HG03442 (cell line): Measurements from ENCODE around the gene ADAP1.
"Not testable (repeated sequence)": the region's sequence is repeated elsewhere in the genome, so short reads cannot be mapped to it uniquely, and the experiment has no call there.

Source experiments
- ATAC-seq: cut with Tn5 transposase; IDR thresholded peaks from one replicate; pipeline ENCODE4 v1.9.1; 2021; ENCODE audit warnings: mild to moderate bottlenecking, moderate library complexity; ENCODE audit not compliant: unreplicated experiment

ADAP1 gene

DNA sequence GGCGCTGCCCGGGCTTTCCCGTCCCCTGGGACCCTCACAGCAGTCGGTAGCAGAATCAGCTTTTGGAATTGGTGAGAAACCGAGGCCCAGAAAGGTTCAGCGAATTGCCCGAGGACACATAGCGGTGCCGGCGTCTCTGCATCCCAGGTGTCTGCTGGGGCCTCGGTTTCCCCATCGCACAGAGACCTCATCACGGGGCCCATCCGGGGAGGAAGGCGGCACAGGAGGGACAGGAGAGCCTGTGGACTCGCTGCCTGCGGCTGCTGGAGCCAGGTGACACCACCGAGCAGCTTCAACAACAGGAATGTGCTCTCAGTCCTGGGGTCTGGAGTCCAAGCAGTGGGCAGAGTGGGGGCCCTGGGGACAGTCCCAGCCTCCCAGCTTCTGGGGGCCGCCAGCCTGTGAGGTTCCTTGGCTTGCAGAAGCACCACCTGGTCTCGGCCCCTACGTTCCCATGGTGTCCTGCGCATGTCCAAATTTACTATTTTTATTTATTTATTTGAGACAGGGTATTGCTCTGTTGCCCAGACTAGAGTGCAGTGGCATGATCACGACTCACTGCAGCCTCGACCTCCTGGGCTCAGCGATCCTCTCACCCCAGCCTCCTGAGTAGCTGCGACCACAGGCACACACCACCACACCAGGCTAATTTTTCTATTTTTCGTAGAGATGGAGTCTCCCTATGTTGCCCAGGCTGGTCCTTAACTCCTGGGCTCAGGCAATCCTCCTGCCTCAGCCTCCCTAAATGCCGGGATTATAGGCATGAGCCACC is 21.4 kb upstream of the ADAP1 start:
- no peak for ATAC-seq

DNA sequence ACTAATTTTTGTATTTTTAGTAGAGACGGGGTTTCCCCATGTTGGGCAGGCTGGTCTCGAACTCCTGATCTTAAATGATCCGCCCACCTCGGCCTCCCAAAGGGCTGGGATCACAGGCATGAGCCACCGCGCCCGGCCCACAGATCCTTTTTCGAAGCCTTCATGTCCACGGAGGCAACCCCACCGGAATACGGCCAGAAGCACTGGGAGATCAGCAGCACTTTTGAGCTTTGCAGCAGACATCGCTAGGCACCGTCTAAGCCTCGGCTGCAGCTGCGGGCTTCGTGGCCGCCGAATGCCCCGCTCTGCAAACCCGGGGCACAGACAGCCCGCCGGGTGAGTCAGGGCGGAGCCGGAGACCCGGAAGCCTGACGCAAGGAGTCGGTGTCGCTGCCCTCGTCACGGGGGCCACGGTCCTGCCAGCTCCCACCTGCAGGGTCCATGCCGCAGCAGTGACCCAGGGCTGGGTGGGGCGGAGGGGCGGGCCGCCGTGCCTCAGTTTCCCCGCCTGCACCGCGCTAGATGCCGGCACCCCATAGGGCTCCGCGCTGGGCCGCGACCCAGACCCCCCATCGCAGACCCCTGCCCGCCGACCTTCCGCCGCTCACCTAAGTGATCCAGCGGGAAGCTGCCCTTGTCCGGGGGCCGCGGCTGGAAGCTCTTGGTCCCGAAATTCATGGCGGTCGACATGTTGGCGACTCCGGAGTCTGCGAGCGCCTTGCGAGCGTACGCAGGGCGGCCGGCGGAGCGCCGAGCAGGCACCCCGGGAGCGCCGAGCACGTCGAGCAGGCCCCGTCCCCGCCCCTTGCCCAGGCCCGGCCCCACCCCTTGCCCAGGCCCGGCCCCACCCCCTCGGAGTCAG is 20.6 kb upstream of the ADAP1 start, which contains the start of gene COX19:
Gene COX19, minus strand, starts transcription at position 730 of the 862 bp plus-strand sequence. Its CDS starts 40 bp downstream, at position 690.
- ATAC-seq: peak; percentile 73

DNA sequence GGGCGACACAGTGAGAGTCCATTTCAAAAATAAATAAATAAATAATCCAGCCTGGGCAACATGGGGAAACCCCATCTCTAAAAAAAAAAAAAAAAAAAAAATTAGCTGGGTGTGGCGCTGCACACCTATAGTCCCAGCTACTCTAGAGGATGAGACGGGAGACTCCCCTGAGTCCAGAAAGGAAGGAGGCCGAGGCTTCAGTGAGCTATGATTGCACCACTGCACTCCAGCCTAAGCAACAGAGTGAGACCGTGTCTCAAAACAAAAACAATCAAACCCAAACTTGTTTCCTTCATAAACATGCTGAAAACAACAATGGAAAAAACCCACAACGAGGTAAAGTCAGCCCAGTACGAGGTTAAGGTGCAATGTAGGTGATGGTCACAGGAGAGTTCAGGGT is 19.7 kb upstream of the ADAP1 start:
- ATAC-seq: no peak

DNA sequence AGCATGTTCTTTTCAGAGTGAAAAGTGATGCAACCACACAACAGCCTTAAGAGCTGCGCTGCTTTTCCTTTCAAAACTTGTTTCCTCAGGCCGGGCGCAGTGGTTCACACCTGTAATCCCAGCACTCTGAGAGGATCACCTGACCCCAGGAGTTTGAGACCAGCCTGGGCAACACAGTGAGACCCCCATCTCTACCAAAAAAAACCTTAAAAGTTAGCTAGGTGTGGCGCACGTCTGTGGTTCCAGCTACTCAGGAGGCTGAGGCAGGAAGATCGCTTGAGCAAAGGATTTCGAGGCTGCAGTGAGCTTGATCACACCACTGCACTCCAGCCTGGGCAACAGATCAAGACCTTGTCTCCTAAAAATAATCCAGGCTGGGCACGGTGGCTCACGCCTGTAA is 18.8 kb upstream of the ADAP1 start:
- ATAC-seq: no peak

DNA sequence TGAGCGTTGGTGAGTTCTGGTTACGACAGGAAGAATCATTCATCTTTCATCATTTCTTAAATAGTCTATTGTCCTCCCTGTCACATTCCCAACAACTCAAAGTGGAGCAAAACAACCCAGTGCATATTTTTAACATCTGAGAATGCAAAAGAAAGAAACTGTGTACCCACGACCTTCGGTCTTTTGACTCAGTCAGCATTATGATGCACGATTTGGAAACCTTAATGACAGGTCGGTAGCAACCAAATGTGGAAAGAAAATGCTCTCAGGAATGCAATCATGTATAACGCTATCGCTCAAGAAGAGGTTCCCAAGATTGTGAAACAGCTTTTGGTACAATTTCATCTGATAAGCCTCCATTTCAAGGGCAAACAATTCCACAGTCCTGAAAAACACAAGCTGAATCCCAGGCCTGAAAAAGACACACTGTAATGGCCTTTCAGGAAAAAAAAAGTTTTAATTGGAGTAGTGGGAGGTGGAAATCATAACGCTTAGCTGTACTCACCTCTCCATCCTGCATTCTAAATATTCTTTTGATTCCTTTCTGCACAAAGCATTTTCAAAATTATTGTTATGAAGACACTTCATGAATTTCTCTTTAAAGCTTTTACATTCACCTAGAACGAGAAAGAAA is 18.3 kb upstream of the ADAP1 start:
- no peak for ATAC-seq

DNA sequence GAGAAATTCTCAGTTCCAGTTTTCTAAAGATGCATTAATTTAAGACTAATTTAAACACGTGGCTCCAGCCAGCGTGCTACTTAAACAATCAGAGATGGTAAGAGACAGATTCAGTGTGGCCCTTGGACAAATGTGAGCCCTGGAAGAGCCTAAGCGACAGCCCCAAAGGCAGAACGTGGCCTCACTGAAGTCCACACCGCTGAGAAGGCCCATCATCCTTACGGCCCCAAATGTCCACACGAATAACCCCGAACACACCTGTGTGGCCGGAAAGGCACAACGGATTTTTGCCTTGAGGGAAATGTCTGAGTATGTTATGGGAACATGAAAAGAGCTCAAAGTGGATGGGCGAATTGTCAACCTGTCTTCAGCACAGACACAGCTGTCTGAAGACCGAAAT is 17.6 kb upstream of the ADAP1 start:
- ATAC-seq: no peak

DNA sequence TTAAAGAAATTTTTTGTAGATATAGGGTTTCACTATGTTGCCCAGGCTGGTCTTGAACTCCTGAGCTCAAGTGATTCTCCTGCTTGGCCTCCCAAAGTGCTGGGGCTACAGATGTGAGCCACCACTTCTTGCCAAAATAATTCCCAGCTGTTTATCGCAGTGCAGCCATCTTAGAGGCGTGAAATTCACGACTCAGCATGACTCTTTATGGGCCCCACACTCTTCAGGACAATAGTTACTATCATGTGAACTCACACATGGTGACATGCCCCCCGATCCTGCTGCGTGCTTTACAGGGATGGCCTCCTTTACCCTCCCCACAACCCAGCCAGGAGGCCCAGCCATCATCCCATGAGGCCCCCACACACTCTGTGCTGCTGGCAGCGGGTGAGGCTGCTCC is 16.3 kb upstream of the ADAP1 start:
- ATAC-seq: no peak

DNA sequence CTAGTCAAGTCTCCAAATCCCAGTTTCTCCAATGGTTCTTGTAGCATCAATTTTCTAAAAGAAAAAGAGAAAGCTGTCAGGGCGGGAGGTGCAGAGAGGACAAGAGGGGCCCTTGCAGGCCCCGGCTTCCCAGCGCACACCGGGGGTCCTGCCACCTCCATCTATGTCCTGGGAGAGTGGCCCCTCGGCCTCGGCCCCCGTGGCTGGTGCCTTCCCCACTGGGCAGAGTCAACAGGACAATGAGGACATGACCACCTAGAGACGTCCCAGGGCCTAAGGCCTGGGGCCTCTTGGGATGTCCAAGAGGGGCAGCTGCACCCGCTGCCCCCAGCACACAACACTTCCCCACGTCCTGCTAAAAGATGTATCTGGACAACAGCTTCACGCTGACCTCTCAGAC is 14.9 kb upstream of the ADAP1 start:
- ATAC-seq: no peak

DNA sequence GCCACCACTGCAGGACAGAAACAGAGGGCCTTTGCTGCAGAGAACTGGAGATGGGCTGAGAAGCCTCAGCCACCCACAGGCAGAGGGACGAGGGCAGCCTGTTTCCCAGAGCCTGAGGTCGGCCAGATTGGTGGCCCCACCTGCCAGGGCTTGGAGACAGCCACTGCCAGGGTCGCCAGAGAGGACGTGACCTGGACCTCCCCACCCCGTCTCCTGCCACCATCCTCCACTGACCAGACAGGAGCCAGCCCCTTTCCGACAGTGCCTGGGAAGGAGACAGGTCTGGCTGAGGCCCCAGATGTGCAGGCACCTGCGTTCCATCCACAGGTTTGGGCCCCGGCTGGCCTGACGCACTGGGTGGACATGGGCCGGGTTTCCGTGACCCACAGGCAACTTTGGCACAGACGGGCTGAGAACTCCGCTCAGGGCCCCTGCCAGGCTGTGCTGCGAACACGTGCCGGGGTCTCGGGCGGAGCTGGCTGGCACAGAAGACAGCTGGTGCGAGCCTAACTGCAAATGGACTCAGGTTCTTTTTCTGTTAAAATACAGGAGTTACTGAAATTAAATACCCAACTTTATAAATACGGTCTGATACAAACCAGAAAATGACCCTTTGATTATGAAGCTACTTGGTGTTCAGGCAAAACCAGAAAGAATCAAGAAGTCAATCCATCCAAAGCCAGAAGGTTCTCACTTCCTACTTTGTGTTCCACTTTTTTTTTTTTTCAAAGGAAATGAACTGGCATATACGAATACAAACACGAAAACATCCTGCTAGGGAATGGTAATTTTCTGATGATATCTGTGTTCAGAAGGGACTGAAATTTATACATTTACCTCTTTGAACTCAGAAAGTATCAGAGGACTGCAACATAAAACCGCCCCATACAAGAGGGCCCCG is 14.0 kb upstream of the ADAP1 start:
- no peak for ATAC-seq

DNA sequence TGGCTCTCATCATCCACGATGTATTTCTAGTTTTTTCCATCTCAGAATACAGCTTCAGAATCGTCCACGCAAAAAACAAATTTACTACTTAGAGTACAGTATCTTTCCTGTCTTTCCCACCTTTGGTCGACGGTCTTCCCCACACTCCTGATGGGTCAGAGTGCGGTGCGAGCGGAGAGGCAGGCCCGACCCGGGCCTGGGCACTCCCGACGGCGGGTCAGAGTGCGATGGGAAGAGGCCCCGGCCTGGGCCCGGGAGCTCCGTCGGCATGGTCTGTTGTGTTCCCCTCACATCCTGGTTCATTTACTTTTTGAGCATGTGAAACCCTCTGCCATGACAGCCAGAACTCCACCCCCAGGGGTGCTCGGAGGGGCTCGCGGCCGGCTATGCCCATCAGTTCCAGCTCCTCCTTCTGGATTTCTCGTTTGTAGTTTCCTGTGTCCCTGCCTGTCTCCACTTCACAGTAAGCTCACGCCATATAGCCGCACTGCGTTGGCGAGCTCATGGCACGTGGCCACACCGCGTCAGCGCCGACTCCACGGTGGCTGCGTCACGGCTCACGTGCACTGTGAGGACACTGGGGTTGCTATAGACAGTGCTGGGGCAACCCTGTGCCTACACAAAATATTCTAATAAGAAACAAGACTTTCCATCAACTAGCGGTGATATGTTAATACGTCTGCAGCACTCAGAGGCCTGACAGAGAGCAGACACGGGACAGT is 13.0 kb upstream of the ADAP1 start:
- no peak for ATAC-seq

DNA sequence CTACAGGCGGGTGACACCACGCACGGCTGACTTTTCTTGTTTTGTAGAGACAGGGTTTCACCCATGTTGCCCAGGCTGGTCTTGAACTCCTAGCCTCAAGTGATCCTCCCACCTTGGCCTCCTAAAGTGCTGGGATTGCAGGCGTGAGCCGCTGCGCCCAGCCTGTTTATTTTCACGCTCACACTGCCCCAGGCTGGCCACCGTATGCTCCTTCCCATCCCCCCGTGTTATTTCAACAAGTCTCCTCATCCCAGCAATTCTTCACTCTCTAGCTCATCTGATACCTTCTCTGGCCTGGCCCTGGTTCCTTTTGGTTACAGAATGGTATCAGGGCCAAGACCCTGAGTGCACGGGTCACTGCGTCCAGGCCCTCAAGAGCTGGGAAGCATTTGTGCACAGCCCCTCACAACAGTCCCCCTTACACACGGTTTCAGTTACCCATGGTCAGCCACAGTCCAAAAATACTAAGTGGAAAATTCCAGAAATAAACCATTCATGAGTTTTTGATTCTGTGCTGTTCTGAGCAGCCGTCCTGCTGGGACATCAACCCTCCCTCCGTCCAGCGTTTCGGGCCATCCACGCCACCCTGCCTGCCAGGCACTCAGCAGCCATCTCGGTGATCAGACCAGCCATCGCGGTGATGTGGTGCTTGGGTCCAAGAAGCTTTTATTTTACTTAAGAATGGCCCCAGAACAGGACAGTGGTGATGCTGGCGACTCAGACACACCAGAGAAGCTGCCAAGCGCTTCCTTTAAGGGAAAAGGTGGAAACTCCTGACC is 12.0 kb upstream of the ADAP1 start:
- no peak for ATAC-seq

DNA sequence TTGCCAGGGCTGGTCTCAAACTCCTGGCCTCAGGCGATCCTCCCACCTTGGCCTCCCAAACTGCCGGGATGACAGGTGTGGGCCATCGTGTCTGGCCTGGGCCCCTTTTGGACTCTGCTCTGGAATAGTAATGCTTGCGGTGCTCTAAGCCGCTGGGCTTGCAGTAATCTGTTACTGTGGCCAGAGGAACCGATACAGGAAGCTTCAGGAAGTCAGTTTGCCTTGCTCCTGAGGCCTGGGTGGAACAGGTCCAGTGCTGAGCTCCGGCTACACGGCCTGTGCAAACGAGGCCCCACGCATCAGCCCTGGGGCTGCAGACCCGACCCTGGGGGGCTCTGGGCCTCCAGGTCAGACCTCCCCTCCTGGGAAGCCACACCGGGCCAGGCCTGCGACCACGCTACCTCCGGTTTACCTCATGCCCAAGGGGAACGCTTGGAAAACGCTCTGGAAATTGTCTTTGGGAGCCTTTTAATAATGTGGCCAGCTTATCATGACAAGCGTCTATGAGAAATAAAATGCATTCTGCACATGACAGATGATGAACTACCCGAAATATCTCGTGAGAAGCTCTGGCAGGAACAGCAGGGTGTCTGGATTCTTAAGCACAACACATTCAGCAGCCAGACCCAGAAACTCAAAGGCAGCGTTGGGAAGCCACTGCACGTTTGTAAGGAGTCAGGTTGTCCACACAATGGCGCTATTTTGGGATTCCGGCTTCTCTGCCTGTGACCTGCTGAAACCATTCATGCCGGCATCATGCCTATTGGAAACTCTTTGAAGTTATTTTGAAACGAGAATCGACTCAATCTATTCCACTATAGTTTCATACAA is 10.1 kb upstream of the ADAP1 start:
- ATAC-seq: no peak

DNA sequence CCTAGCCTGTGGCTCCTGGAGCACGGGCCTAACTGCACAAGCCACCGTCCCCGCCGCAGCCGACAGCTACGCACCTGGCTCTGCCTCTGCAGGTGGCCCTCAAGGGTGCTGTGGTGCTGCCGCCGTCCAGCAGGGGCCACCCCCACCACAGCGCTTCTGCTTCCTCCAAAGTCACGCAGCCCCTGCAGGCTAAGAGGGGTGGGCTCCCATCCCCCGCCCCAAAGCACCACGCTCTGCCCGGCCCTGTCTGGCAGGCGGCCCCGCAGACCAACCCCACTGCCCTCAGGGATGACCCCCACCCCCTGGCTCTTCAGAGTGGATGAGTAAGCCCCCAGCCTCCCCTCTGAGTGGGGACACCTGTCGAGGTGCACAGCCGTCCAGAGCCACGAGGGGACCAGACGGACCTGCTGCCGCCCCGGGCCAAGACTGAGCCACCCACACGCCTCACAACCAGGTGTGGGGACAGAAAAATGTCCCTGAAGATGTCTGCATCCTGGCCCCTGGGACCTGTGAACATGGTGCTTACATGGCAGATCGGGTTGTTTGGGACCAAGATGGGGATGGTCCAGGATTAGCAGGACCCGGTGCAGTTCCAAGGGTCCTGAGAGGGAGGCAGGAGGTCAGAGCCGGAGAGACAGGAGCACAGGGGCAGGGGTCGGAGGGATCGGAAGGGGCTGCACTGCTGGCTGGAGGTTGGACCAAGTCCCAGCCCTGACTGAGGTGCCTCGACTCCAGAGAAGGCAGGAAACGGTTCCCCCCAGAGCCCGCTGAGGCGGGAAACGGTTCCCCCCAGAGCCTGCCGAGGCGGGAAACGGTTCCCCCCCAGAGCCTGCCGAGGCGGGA is 9.0 kb upstream of the ADAP1 start:
- ATAC-seq: no peak

DNA sequence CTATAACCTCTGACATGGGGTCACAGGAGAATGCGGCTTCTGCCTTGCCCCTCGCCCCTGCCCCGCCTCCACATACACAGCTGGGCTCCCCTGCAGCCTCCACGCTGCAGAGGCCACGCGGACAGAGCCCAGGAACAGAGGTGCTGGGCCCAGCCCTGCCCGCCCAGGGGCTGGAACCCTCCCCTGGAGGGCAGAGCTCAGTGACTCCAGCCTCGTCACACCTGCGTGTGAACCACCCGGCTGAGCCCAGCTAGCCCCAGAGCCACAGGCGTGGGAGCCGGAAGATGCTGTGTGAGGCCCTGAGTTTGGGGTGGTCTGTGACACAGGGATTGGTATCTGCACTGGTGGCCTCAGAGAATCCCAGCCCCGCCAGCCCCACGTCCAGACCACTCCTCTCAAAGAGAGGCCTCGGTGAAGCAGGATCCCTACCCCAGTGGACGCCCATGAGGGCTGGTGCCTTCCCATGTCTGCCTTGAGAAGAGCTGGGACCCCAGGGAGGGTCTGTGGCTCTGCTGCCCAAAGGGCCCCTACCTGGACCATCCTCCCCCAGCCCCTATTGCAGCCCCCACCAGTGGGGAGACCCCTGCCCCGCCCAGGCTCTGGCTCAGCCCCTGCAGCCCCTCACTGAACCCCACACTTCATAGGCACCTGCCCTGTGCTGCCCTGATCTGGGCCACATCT is 8.1 kb upstream of the ADAP1 start:
- no peak for ATAC-seq

DNA sequence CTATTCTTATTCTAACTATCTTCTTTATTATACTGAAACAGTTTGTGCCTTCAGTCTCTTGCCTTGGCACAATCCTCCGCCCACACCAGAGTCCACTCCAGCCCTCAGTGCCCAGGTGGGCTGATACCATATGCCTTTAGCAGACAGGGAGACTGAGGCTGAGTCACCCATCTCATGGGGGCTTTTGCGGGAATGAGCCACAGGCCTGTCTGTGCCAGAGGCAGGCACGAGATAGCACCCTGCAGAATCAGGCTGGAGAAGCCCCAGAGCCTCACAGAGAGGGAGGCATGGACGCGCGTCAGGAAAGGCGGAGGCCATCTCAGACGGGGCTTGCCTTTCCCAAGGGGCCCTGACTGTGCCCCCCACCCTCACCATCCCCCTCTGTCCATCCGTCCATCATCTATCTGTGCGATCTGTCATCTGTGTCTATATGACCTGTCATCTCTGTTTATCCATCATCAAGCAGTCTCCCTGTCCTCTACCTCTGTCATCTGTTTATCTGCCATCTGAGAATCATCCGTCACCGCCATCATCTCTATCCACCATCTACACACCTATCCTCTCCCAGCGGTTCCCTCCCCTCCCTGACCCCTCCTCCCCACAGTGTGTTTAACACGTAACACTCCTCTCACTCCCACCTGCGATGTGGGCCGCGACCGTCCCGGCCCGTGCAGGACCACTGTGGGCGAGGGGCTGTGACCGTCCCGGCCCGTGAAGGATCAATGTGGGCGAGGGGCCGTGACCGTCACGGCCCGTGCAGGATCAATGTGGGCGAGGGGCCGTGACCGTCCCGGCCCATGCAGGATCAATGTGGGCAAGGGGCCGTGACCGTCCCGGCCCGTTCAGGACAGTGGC is 7.3 kb upstream of the ADAP1 start:
- ATAC-seq: no peak

DNA sequence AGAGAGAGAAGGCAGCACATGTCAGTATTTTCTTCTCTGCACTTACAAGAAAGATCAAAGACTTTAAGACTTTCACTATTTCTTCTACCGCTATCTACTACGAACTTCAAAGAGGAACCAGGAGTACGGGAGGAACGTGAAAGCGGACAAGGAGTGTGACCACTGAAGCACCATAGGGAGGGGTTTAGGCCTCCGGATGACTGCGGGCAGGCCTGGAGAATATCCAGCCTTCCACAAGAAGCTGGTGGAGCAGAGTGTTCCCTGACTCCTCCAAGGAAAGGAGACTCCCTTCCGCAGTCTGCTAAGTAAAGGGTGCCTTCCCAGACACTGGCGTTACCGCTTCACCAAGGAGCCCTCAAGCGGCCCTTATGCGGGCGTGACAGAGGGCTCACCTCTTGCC is 6.5 kb upstream of the ADAP1 start:
- ATAC-seq: not testable (repeated sequence)
